ENCODE data around the gene ZGLP1. TPM values are rescaled to one million over a fixed set of nuclear protein-coding genes. Genes with fewer than 3 reads are reported as not detected.

The ZGLP1 gene
- total and polyA plus RNA-seq, 10 donors, result 2.7 to 24.1 (median 4.2) TPM

GRCh38 chr19:10260141-10260584 lies 49.5 kb downstream of the ZGLP1 start:
- H3K4me3 ChIP-seq, result no peak overlapping the region
- no peaks in the 10 kb centered on the region for H3K9me3 ChIP-seq
- peaks cover 0 to 49% (median 42%) of the 10 kb centered on the region in 6 donors for H3K36me3 ChIP-seq
- H3K27me3 ChIP-seq (replicated peaks in 1 of 7), result no peaks in the 10 kb centered on the region
- no peak for TF ChIP-seq POLR2AphosphoS5 (IDR thresholded peaks at IDR 0.05)
- no peak for TF ChIP-seq POLR2A (IDR thresholded peaks at IDR 0.05)
- TF ChIP-seq, protein P1, sequence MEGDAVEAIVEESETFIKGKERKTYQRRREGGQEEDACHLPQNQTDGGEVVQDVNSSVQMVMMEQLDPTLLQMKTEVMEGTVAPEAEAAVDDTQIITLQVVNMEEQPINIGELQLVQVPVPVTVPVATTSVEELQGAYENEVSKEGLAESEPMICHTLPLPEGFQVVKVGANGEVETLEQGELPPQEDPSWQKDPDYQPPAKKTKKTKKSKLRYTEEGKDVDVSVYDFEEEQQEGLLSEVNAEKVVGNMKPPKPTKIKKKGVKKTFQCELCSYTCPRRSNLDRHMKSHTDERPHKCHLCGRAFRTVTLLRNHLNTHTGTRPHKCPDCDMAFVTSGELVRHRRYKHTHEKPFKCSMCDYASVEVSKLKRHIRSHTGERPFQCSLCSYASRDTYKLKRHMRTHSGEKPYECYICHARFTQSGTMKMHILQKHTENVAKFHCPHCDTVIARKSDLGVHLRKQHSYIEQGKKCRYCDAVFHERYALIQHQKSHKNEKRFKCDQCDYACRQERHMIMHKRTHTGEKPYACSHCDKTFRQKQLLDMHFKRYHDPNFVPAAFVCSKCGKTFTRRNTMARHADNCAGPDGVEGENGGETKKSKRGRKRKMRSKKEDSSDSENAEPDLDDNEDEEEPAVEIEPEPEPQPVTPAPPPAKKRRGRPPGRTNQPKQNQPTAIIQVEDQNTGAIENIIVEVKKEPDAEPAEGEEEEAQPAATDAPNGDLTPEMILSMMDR (IDR thresholded peaks at IDR 0.05 in 8 of 11, conservative IDR thresholded peaks at IDR 0.05 in 3 of 11), result no peak
- no peak overlapping the region for H3K27ac ChIP-seq
- intact Hi-C loops (cut with DNase I; ENCODE audit: low total_unique reads), result no loop called here
- H3K4me1 ChIP-seq, result peaks cover 0 to 26% (median 9%) of the 10 kb centered on the region in 6 donors
- DNase-seq, result no peak
- 61 to 74% (median 70%) methylated on average over 8 of the region's 8 CpGs for WGBS, 5 donors

- Histone ChIP-seq H3K27ac (no peak overlapping the region), H3K4me3 (no peak overlapping the region), H3K27me3 (replicated peaks in 1 of 7) (no peaks in the 10 kb centered on the region), H3K9me3 (no peaks in the 10 kb centered on the region), H3K4me1 (peaks cover 0 to 24% (median 9%) of the 10 kb centered on the region in 6 donors), H3K36me3 (peaks cover 0 to 57% (median 51%) of the 10 kb centered on the region in 6 donors)
- intact Hi-C loops (cut with DNase I; ENCODE audit: low total_unique reads), result loop anchor here (10.0 kb wide), 1 partner anchor 145 kb away; the partner anchor contains the start of genes EIF3G and P2RY11
- 55 to 67% (median 64%) methylated on average over 24 to 32 of the region's 32 CpGs for WGBS, 5 donors
- peak; percentile 90 for DNase-seq
- TF ChIP-seq, protein P1 (IDR thresholded peaks at IDR 0.05 in 8 of 11, conservative IDR thresholded peaks at IDR 0.05 in 3 of 11), result peak in 9 of 11 experiments; percentile 71 to 94 (median 81)
- TF ChIP-seq POLR2A (IDR thresholded peaks at IDR 0.05), result no peak
- peak; percentile 25 to 70 (median 50) for TF ChIP-seq POLR2AphosphoS5 (IDR thresholded peaks at IDR 0.05)
Measured at GRCh38 chr19:10259162-10259905, 50.3 kb downstream of the ZGLP1 start.

- peaks cover 0 to 36% (median 13%) of the 10 kb centered on the region in 6 donors for H3K4me1 ChIP-seq
- no peak overlapping the region for H3K4me3 ChIP-seq
- H3K27ac ChIP-seq, result no peak overlapping the region
- intact Hi-C loops (cut with DNase I; ENCODE audit: low total_unique reads), result loop anchor here (10.0 kb wide), 1 partner anchor 143 kb away; the partner anchor contains the start of genes EIF3G and P2RY11
- no peak for TF ChIP-seq POLR2A (IDR thresholded peaks at IDR 0.05)
- TF ChIP-seq POLR2AphosphoS5 (IDR thresholded peaks at IDR 0.05), result no peak
- TF ChIP-seq, protein P1 (IDR thresholded peaks at IDR 0.05 in 8 of 11, conservative IDR thresholded peaks at IDR 0.05 in 3 of 11), result no peak
- H3K36me3 ChIP-seq, result peaks cover 0 to 67% (median 58%) of the 10 kb centered on the region in 6 donors
- WGBS, 5 donors, result 94 to 97% (median 95%) methylated on average over 12 to 18 of the region's 18 CpGs
- H3K27me3 ChIP-seq (replicated peaks in 1 of 7), result no peaks in the 10 kb centered on the region
- H3K9me3 ChIP-seq, result no peaks in the 10 kb centered on the region
- DNase-seq, result no peak
Measured at GRCh38 chr19:10258080-10258710, 51.4 kb downstream of the ZGLP1 start.
